GM19463 (cell line): ENCODE results near the gene RAVER1.
"Not testable (repeated sequence)": the region's sequence is repeated elsewhere in the genome, so short reads cannot be mapped to it uniquely, and the experiment has no call there.

Experiments
- ATAC-seq: cut with Tn5 transposase; IDR thresholded peaks from one replicate; pipeline ENCODE4 v1.9.1; 2021; ENCODE audit warnings: mild to moderate bottlenecking, moderate library complexity; ENCODE audit not compliant: unreplicated experiment

The RAVER1 gene

DNA sequence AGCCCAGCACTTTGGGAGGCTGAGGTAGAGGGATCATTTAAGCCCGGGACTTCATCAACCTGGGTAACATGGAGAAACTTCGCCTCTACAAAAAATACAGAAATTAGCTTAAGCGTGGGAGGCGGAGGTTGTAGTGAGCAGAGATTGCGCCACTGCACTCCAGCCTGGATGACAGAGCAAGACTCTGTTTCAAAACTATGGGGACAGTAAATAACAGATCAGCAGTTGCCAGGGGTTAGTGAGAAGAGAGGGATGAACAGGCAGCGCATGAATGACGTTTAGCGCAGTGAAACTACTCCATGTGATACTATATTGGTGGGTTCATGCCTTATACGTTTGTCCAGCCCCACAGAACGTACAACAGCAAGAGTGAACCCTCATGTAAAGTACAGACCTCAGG, 13.2 kb upstream of the RAVER1 start:
- no peak for ATAC-seq

DNA sequence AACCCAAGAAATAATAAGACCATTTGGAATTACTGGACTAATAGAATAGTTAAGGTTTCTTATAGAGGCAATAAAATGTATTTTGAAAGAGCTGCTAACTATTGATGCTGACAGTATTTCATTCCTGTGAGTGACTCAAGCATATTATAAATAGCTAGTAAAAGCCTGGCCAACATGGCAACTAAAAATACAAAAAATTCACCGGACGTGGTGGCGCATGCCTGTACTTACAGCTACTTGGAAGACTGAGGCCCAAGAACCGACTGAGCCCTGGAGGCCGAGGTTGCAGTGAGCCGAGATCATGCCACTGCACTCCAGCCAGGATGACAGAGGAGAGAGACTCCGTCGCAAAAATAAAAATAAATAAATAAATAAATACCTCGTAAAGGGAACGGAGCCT, 11.5 kb upstream of the RAVER1 start:
- ATAC-seq = no peak

DNA sequence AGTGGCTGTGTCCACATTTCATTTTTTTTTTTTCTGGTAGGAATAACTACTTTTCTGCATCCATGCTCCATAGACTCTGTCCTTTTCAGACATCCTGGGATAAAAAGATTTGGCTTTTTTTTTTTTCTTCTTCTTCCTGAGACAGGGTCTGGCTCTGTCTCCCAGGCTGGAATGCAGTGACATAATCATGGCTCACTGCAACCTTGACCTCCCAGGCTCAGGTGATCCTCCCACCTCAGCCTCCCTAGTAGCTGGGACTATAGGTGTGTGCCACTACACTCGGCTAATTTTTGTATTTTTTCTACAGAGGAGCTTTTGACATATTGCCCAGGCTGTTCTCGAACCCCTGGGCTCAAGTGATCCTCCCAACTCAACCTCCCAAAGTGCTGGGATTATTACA, 10.2 kb upstream of the RAVER1 start:
- ATAC-seq = no peak

DNA sequence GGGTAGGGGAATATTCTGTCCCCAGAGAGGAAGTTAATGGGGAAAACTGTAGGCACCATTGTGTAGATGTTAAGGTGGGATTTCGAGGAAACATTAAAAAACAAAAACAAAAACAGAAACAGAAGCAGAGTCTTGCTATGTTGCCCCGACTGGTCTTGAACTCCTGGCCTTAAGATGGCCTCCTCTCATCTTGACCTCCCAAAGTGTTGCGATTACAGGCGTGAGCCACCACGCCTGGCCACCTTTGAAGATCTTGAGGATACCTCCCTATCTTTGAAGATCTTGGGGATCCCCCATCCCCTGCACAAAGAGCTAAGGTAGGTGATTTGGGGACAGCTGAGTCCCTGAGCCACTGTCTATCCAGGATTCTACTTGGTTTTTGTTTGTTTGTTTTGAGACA, 6.6 kb upstream of the RAVER1 start:
- no peak for ATAC-seq

DNA sequence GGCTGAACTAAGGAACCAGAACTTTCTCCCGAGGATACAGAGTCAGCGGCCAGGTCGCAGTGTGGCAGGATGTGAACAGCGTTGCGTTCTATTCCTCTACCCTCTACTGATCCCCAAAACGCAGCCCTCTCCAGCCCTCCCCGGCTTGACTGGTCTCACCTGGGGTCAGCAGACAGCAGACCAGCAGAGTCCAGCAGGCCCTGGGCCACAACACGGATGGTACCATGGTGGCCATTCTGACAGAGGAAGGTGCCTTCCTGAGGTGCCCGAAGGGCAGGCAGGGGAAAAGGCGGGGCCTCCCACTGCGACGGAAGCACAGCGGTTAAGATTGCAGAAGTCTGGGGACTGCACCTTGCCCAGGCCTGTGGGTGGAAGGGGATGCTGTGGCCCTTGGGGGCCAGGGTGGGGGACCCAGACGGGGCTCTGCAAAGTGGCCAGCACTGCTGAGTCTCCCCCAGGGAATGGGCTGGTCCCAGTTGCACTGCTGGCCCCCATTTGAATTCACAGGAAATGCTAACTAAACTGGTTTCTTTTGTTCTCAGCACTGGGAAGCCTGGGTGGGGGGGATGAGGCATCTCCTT, 6.1 kb upstream of the RAVER1 start, which contains the start of gene ICAM3:
ICAM3 (minus strand) TSS at position 245 of the 581 bp plus-strand sequence; CDS start at position 235, 10 bp downstream.
- ATAC-seq = no peak

DNA sequence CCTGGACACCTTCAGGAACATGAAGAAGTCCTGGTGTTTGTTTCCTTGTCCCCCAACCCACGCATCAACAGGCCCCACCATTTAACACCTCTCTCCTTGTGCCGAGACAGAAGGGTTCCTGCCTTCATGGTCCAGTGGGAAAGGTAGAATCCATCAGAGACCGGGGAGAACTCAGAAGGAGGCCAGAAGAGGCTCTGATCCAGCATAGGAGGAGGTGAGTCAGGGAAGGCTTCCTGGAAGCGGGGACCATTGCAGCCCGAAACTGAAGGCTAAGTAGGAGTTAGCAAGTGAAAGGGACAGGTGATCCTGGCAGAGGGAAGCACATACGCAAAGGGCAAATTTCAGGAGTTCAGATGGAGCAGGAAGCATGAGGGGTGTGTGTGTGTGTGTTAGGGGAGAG, 5.6 kb upstream of the RAVER1 start:
- ATAC-seq = no peak

DNA sequence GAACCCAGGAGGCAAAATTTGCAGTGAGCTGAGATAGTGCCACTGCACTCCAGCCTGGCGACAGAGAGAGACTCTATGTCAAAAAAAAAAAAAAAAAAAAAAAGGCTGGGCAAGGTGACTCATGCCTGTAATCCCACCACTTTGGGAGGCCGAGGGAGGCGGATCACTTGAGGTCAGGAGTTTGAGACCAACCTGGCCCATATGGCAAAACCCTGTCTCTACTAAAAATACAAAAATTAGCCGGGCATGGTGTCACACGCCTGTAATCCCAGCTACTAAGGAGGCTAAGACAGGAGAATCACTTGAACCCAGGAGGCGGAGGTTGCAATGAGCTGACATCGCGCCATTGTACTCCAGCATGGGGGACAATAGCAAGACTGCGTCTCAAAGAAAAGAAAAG, 3.4 kb upstream of the RAVER1 start:
- ATAC-seq = not testable (repeated sequence)

DNA sequence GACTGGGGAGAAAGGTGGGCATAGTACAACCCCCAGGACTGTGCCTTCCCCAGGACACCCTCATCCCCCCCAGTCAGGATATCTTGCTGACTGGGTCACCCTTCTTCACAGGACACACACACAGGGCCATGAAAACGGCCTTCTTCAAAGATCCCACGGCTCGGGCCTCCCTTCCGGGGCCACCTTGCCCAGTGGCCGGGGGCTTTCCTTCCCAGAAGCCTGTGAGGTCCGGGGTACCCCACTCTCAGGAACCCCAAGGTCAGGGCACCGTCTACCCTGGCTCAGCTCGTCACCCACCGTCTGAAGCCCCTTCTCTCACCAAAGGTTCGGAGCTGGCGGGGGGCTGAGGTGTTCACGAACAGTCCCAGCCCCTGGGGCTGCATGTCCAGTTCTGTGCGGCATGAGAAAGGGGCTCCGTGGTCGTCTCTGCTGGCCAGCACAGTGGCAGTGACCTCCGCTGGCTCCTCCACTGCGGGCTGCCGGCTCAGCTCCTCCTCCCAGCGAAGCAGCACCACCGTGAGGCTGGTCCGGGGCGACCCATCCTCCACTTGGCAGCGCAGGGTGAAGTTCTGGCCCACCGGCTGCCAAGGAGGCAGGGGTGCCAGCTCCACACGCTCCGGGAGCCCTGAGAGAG, 2.1 kb upstream of the RAVER1 start:
- no peak for ATAC-seq

DNA sequence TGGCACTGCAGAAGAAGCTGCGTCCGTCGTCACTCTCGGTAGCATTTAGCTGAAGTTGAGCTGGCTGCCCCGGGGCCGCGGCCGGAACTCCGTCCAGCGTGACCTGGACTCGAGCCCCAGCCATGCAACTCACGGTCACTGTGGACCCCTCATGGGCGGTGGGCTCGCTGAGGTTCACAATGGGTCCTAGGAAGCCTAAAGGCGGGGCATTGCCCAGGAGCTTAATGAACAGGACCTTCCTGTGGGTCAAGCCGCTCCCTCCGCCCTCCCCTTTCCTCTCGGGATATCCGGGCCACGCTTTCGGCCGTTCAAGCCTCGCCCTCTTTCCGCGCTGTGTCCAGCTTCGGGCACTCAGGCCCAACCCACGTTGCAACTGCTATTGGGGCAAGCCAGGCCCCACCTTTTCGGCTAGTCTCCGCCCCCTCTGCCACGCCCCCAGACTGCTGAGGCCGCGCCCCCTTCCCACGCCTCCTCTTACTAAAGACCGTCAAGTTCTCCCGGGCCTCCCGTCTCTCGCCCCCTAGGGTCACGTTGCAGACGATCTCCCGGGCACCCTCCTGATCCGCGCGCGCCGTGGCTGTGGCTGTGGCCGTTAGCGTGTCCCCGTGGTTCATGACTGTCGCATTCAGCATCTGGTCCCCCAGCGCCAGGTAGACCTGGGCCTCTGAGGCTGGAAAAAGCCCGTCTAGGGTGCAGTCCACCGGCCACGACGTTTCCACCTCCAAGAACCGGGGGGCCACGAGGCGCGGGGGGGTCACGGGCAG, 1.4 kb upstream of the RAVER1 start:
- ATAC-seq = no peak

DNA sequence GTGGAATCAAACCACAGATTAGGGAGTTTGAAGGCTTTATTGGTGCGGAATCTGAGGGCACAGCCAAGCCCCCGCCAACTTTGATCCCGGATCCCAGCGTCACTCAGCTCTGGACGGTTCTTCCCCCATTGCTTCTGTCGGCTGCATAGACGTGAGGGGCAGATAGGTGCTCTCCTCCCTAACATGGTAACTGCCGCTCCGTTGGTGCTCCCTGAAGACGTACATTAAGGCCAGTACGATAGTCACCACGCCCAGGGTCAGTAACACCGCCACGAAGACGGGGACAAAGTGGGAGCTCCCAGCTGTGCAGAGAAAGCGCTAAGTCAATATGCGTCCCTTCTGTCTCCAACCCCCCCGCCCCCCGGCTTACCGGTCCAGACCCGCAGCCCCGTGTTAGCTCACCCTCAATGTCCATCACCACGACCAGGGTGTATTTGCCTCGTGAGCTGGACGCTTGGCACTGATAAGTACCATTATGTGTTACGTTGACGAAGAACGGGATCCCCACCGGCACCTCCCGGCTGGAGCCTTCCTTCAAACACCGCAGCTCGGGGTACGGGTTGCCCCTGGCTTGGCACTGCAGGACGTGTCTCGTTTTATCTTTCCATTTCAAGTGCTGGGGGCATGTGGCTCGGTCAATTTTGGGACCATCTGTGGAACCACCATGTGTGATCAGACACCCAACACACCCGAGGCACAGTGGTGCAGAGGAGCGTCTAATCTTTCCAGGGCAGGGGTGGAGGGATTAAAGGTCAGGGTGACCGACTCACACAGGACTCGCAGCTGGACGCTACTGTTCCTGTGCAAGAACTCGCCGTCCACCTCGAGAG, 644 bp upstream of the RAVER1 start:
- no peak for ATAC-seq

DNA sequence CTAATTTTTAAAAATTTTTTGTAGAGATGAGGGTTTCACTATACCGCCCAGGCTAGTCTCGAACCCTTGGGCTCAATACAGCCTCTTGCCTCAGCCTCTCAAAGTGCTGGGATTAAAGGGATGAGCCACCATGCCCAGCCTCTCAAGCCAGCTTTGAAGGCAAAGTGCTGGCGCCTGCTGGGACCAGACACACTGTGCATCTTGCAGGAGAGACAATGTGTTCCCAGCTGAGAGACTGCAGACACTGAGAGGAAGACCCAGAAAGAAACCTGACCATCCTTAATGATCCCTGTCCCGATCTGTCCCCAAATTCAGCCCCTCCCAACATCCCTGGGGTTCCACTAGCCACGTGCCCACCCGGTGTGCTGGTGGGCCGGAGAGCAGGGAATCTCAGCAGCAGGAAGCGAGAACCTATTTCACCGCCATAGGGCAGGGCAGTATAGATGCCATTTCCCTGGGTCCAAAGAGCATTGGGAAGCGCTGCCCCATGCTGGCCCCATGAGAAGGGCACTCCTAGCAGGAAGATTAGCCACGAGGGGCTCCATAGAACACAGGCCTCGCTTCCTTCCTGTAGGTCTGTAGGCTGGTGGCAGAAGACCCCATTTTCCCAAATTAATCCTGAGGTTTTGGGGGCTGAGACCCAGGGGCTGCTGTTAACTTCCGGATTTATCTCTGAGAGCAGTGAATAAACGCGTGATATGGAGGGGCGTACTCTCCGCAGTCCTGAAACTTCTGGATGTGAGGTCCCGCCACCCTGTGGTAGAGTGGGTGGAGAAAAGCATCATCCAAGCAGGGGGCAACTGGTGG, 968 bp downstream of the RAVER1 start:
- ATAC-seq = no peak

DNA sequence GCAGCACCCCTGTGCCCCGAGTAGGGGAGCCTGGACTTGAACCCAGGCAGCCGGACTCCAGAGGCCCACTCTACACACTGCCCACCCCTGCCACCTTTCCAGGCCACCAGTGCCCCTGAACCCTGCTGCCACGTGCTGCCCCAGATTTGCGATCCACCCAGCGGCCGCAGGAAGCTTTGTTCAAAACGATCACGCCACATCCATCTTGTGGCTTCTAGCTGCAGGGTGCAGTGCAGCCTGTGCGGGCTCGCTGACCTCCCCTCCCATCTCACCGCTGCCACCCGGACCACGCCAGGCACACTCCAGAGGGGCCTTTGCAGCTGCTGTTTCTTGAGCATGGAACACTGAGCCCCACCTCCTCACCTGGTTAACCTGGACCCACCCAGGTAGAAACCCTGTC, 3.8 kb downstream of the RAVER1 start:
- ATAC-seq = no peak

DNA sequence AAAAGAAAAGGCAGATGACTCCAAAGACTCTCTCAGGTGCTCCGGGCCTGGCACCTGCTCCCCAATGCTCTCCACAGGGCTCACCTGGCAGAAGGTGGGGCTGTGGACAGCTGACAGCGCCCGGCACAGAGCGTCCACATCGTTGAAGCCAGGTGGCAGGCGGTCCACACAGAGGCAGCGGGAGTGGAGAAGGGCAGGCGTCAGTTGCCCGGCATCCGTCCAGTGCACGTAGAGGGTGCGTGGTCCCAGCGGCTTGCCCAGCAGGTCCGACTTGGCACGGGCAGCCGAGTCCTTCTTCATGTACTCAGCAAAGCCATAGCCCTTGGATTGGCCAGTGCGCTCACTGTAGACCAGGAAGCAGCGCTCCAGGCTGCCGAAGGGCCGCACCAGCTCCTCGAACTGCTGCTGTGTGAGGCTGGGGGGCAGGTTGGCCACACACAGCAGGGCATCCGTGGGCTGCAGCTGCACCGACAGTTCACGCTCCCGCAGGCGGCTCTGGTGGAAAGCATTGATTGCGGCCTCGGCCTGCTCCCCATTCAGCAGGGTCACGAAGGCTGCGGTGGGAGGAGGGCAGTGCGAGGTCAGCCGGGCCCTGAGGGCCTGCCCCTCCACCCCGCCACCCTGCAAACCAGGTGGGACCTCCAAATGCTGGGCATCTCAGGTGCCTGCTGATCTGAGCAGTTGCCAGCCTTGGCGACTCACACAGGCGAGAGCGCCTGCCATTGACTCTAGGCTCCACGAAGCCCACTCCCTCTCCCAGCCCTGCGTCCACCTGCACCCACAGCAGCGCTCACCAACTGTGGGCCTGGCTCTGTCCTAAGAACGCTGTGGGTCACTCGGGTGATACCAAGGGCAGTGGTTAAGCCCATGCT, 4.5 kb downstream of the RAVER1 start:
- no peak for ATAC-seq

DNA sequence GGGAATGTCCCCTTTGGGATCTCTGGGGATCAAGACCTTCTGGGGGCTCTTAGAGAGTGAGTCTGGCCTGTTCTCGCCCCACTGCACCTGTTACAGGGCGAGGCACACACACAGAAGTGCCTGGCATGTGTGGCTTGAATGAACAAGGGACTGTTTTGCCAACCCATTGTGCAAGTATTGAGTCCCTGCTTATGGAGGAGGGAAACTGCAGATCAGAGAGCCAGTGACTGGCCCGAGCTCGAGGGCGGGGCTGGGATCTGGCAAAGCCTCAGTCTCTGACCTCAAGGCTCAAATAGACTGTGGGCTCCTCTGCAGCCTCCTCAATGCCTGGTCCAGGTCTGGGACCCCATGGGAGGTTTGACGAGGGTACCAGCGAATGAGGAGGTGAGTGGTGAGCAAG, 5.5 kb downstream of the RAVER1 start:
- ATAC-seq = no peak

DNA sequence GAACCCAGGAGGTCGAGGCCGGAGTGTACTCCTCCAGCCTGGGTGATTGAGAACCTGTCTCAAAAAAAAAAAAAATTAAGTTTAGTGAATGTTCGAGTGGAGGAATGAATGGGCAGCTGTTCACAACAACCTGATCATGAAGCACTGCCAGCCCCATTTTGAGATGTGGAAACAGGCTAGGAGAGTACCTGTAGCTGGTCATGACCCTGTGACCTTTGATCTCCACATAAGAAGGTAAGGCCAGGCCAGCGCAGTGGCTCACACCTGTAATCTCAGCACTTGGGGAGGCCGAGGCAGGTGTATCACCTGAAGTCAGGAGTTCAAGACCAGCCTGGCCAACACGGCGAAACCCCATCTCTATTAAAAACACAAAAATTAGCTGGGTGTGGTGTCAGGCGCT, 7.6 kb downstream of the RAVER1 start:
- ATAC-seq = no peak

DNA sequence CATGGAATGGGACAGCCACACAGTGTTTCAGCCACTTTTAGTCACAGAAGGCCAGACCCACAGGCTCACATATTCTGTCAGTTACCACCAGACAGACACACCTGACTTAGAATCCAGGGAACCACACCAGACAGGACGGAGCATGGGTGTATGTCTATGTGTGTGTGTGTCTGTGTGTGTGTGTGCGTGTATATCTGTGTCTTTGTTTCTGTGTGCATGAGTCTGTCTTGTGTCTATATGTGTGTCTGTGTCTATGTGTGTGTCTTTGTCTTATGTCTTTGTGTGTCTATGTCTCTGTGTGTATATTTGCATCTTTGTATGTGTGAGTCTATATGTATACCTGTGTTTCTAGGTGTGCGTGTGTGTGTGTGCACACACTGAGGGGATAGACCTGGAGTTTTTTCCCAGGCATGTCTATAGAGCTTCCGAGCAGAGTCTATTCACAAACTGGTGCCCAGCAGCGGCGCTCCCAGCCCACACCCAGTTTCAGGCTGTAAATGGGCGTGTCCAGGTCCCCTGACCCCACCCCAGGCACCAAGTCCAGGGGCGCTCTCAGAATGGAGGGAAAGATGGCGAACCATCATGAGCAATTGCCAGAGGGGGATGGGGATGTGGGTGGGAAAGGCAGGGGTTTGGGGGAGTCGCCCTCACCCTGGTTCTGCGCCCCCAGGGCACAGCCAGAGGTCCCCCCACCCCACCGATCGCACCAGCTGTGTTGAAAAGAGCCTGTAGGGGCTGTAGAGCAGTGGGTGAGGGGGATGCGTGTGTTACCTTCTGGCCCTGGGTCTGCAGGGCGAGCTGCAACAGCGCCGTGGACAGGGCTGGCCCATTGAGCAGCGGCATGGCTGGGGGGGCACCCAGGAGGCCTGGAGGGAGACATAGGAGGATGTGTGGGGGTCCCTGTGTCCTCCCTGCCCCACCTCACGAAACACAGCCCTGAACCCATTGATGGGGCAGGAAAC, 11.2 kb downstream of the RAVER1 start:
- ATAC-seq = no peak

DNA sequence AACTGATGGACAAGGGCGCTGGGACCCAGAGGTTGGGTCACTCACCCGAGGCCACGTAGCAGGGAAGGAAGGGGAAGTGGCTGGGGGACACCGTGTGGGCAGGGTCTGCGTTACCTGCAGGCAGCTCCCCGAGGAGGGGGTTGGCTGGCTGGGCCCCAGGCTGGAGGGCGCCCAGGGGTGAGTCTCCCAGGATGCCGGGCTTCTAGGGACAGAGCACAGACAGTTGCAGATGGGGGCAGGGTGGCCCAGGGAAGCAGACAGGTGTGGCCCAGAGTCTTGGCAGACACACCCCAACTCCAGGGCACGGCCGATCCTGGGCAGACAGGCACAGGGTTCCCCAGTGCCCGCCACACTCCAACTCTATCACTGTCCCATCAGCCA, 11.9 kb downstream of the RAVER1 start:
- no peak for ATAC-seq

DNA sequence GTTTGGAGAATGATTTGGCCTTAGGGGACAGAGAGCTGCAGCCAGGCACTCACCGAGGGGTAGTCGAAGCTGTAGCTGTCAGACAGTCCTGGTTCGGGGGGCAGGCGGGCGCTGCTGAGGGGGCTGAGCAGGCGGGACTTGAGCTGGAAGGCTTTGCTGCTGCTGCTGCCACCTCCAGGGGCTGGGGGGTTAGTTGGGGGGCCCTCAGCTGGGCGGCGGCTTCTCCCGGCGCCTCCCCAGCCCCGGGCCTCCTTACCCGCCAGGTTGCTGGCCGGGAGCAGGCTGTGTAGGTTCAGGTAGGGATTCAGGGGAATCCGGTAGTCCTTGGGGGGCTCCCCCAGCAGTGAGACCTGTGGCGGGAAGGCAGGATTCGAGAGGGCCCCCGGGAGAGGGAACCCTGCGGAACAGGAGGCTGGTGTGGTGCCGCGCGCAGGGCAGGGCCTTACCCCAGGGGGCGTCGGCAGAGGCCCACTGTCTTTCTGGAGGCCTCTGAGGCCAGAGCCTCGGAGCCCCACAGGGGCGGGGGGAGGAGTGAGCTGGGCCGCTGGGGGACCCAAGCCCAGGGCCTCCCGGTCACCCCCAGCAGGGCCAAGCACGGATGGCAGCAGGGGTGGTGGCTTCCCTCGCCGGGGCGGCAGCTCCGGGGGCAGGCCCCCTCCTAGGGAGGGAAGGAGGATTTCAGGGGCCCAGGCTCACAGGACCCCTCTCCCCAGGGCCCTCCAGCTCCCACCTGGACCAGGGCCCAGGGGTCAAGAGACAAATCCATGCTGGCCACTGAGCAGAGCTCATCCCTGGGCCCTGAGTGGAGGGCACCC, 12.5 kb downstream of the RAVER1 start:
- no peak for ATAC-seq
